Smooth muscle cell (in vitro differentiated cells): Measurements from ENCODE around the gene USP3. TPM values are rescaled to one million over a fixed set of nuclear protein-coding genes. Genes with fewer than 3 reads are reported as not detected.
A peak's percentile ranks its signal among the peaks of the same experiment; 100 is the strongest.
"Not testable (repeated sequence)": the region's sequence is repeated elsewhere in the genome, so short reads cannot be mapped to it uniquely, and the experiment has no call there.

ENCODE experiments used
- DNase-seq: peaks from one replicate; lab custom pipeline; 2025; ENCODE audit not compliant: unreplicated experiment; lab: John Stamatoyannopoulos, UW
- H2AFZ ChIP-seq: fragments of 200-600 bp; sonication (generic); 2 replicates; pipeline ENCODE4 v1.6.0; 2016; ENCODE audit warnings: antibody characterized with exemption, low read depth, mild to moderate bottlenecking
- H3F3A ChIP-seq: fragments of 200-600 bp; sonication (generic); 2 replicates; pipeline ENCODE4 v1.6.0; 2017; ENCODE audit warnings: antibody characterized with exemption, low read depth
- H3K27ac ChIP-seq: fragments of 200-600 bp; sonication (generic); 2 replicates; pipeline ENCODE4 v1.5.1; 2016; ENCODE audit warnings: low read depth, mild to moderate bottlenecking
- H3K27me3 ChIP-seq: fragments of 200-600 bp; sonication (generic); 2 replicates; pipeline ENCODE4 v1.6.1; 2016; ENCODE audit warnings: low read depth, mild to moderate bottlenecking
- H3K36me3 ChIP-seq: fragments of 200-600 bp; sonication (generic); 2 replicates; pipeline ENCODE4 v1.5.1; 2016; ENCODE audit warnings: low read depth
- H3K4me1 ChIP-seq: fragments of 200-600 bp; sonication (generic); 2 replicates; pipeline ENCODE4 v1.5.1; 2016; ENCODE audit warnings: low read depth
- H3K4me2 ChIP-seq: fragments of 200-600 bp; sonication (generic); 2 replicates; pipeline ENCODE4 v1.6.0; 2016; ENCODE audit warnings: mild to moderate bottlenecking
- H3K4me3 ChIP-seq: fragments of 200-600 bp; sonication (generic); 2 replicates; pipeline ENCODE4 v1.5.1; 2016; ENCODE audit warnings: mild to moderate bottlenecking
- H3K79me2 ChIP-seq: fragments of 200-600 bp; sonication (generic); 2 replicates; pipeline ENCODE4 v1.6.0; 2016; ENCODE audit warnings: low read depth, mild to moderate bottlenecking
- H3K9ac ChIP-seq: fragments of 200-600 bp; sonication (generic); 2 replicates; pipeline ENCODE4 v1.6.0; 2016; ENCODE audit warnings: low read depth
- H3K9me3 ChIP-seq: fragments of 200-600 bp; sonication (generic); replicated peaks from 2 replicates; pipeline ENCODE4 v1.5.1; 2016; ENCODE audit warnings: low read depth
- H4K20me1 ChIP-seq: fragments of 200-600 bp; sonication (generic); 2 replicates; pipeline ENCODE4 v1.6.0; 2016; ENCODE audit warnings: low read depth
- CTCF ChIP-seq: fragments of 200-600 bp; sonication (generic); IDR thresholded peaks from 2 replicates; pipeline ENCODE4 v1.5.1; 2017; ENCODE audit warnings: borderline replicate concordance, mild to moderate bottlenecking, antibody characterized with exemption; ENCODE audit not compliant: insufficient read depth, poor library complexity, severe bottlenecking
- WGBS: methylation state at CpG from one replicate; pipeline ENCODE4 v1.1.7; 2016; ENCODE audit warnings: low lambda C conversion rate; 5-methylcytosine and 5-hydroxymethylcytosine counted together
- polyA plus RNA-seq: library from polyadenylated mRNA; unstranded; fragments of >200 nt; fragmentation: Nextera tagmentation; extraction: Ambion mirVana; gene quantifications from 2 replicates; pipeline ENCODE4 v1.2.1, GENCODE V29; 2016
- total RNA-seq: library from RNA; depleted of rRNA; stranded (reverse); fragments of >200 nt; gene quantifications from 2 replicates; pipeline ENCODE4 v1.2.3, GENCODE V29; 2014

USP3 gene
- total and polyA plus RNA-seq, 2 experiments from 2014 or later: 17.1 to 26.2 TPM

GRCh38 chr15:63483521-63484371, 20.6 kb upstream of the USP3 start:
- H3K4me3 ChIP-seq: no peak overlapping the region
- no peak for TF ChIP-seq CTCF
- no peaks in the 10 kb centered on the region for H3K9me3 ChIP-seq
- peak overlapping the region; percentile 36 for H3K27ac ChIP-seq
- DNase-seq: no peak
- no peaks in the 10 kb centered on the region for H3F3A ChIP-seq
- peaks cover 21% of the 10 kb centered on the region for H3K4me1 ChIP-seq
- peak overlapping the region; percentile 3 for H3K4me2 ChIP-seq
- no peaks in the 10 kb centered on the region for H3K27me3 ChIP-seq
- H4K20me1 ChIP-seq: no peaks in the 10 kb centered on the region
- no peaks in the 10 kb centered on the region for H3K36me3 ChIP-seq
- H2AFZ ChIP-seq: no peak overlapping the region
- H3K79me2 ChIP-seq: no peaks in the 10 kb centered on the region
- WGBS: 76% methylated on average over 6 of the region's 6 CpGs
- H3K9ac ChIP-seq: no peak overlapping the region

- H3K36me3 ChIP-seq: no peaks in the 10 kb centered on the region
Observed at GRCh38 chr15:63484433-63485186, 19.8 kb upstream of the USP3 start.

GRCh38 chr15:63487076-63487757, 17.2 kb upstream of the USP3 start:
- Histone ChIP-seq H3K4me3 (no peak overlapping the region), H3K27me3 (no peaks in the 10 kb centered on the region), H3K9ac (no peak overlapping the region), H4K20me1 (no peaks in the 10 kb centered on the region), H3K9me3 (no peaks in the 10 kb centered on the region), H3K79me2 (no peaks in the 10 kb centered on the region), H3K36me3 (no peaks in the 10 kb centered on the region), H2AFZ (no peak overlapping the region), H3K4me1 (peaks cover 11% of the 10 kb centered on the region), H3K4me2 (peak overlapping the region; percentile 30), H3K27ac (no peak overlapping the region), H3F3A (no peaks in the 10 kb centered on the region)
- DNase-seq: peak; percentile 51
- 26% methylated on average over 16 of the region's 16 CpGs for WGBS
- peak; percentile 81 for TF ChIP-seq CTCF

More at GRCh38 chr15:63484433-63485186, 19.8 kb upstream of the USP3 start:
- TF ChIP-seq CTCF: no peak
- WGBS: 94% methylated on average over 6 of the region's 6 CpGs
- H3K4me2 ChIP-seq: no peak overlapping the region
- no peaks in the 10 kb centered on the region for H3K9me3 ChIP-seq
- H4K20me1 ChIP-seq: no peaks in the 10 kb centered on the region
- no peak for DNase-seq
- H3K4me3 ChIP-seq: no peak overlapping the region
- H3K79me2 ChIP-seq: no peaks in the 10 kb centered on the region
- H3K4me1 ChIP-seq: peaks cover 17% of the 10 kb centered on the region
- H3K9ac ChIP-seq: no peak overlapping the region
- no peak overlapping the region for H2AFZ ChIP-seq
- no peaks in the 10 kb centered on the region for H3K27me3 ChIP-seq
- H3F3A ChIP-seq: no peaks in the 10 kb centered on the region
- H3K27ac ChIP-seq: no peak overlapping the region

- not testable (repeated sequence) for H3K4me2 ChIP-seq, H3K27me3 ChIP-seq, DNase-seq
Observed at GRCh38 chr15:63487758-63488397, 16.5 kb upstream of the USP3 start.

More at GRCh38 chr15:63487758-63488397, 16.5 kb upstream of the USP3 start:
- not testable (repeated sequence) for H3K4me3 ChIP-seq, H3K79me2 ChIP-seq, H3K36me3 ChIP-seq, H4K20me1 ChIP-seq, H3K9ac ChIP-seq, H3K9me3 ChIP-seq, H3F3A ChIP-seq, H2AFZ ChIP-seq, H3K27ac ChIP-seq
- WGBS: 92% methylated on average over 10 of the region's 10 CpGs
- H3K4me1 ChIP-seq: peaks cover 11% of the 10 kb centered on the region
